Parietal lobe (tissue), 1 donor: ENCODE results near the gene KIAA0319L. TPM values are rescaled to one million over a fixed set of nuclear protein-coding genes. Genes with fewer than 3 reads are reported as not detected.

Source experiments
- total RNA-seq: library from RNA; depleted of rRNA; stranded (reverse); fragments of >200 nt; gene quantifications from one replicate; pipeline ENCODE4 v1.2.3, GENCODE V29; 2014

KIAA0319L gene
- 80.4 TPM for total RNA-seq

GRCh38 chr1:35557118-35557610 is at the start of gene KIAA0319L:
KIAA0319L (minus strand) TSS chr1:35557403; CDS start chr1:35554491, 2,912 bp downstream.

DNA sequence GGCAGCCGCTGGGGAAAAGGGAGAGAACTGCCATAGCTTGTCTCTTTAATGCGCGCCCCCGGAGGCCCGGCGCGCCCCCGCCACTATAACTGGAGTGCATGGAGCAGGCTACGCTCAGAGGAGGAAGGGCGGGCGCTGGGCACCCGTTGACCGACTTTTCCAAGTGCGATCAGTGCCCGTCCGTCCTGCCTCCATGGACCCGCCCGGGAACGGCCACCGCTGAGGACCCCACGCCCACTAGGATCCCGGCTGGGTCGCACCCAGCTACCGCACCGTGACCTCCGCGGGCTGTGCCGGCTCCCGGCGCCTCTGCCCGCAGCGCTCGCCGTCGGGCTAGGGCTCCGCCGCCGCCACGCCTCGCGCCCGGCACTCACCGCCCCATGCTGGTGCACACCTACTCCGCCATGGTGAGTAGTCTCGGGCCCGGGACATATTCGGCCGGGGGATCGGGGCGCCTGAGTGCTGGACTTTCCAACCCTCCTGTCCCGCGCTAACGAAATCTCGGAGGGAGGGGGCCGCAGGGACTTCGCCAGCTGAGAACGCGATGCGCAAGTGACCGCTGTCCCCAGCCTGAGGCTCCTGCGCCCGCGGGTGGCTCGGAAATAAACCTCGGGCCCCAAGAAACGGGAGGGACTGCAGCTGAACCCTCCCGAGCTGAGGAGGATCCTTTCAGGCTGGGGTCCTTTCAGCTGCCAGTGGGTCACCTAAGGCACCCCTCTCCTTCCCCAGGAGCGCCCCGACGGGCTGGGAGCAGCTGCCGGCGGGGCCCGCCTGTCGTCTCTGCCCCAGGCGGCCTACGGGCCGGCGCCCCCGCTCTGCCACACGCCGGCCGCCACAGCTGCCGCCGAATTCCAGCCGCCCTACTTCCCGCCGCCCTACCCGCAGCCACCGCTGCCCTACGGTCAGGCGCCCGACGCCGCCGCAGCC is 16.3 kb upstream of the KIAA0319L start, which contains the start of gene TFAP2E:
Gene TFAP2E, plus strand, starts transcription at position 117 of the 927 bp plus-strand sequence. Its CDS starts 264 bp downstream, at position 381.

GRCh38 chr1:35557611-35558373 is 589 bp upstream of the KIAA0319L start, which contains the start of gene NCDN:
NCDN (plus strand) TSS chr1:35557799; CDS start chr1:35558191, 392 bp downstream.

Other genes with a start within 250 kb of the KIAA0319L start
- 79.5 TPM for gene NCDN, start 396 bp upstream of the KIAA0319L start, total RNA-seq
- 0.31 TPM for gene TFAP2E, start 15.9 kb upstream of the KIAA0319L start, total RNA-seq
- 22.2 TPM for gene PSMB2, start 84.1 kb upstream of the KIAA0319L start, total RNA-seq
- gene C1orf216, start 161.5 kb upstream of the KIAA0319L start, total RNA-seq: 63.5 TPM
- gene CLSPN, start 212.6 kb upstream of the KIAA0319L start, total RNA-seq: 4.4 TPM